HepG2 (cell line): ENCODE data around the gene MNT. TPM values are rescaled to one million over a fixed set of nuclear protein-coding genes. Genes with fewer than 3 reads are reported as not detected.

Experiments
- ARNT2 ChIP-seq: sonication (generic); formaldehyde crosslinking; IDR thresholded peaks from 2 replicates; pipeline ENCODE4 v1.8.0; 2022; ENCODE audit warnings: mild to moderate bottlenecking, low read depth, missing genetic modification reagents, moderate library complexity
- BATF2 ChIP-seq: sonication (generic); formaldehyde crosslinking; IDR thresholded peaks from 2 replicates; pipeline ENCODE4 v1.8.0; 2022; ENCODE audit warnings: mild to moderate bottlenecking, missing genetic modification reagents, moderate library complexity
- CENPX ChIP-seq: sonication (generic); formaldehyde crosslinking; IDR thresholded peaks from 2 replicates; pipeline ENCODE4 v1.9.0; 2021; ENCODE audit warnings: mild to moderate bottlenecking, missing genetic modification reagents, moderate library complexity
- EP300 ChIP-seq, 3 experiments: sonication (generic) in 1 of 3; formaldehyde crosslinking in 1 of 3; IDR thresholded peaks; 2 replicates each; pipeline versions ENCODE4 v1.5.1 to v1.6.1; 2011 to 2020; ENCODE audit warnings: low read depth in 2 of 3, low read length in 2 of 3, borderline replicate concordance in 1 of 3, improper control_type of control experiment in 1 of 3, mild to moderate bottlenecking in 1 of 3, missing genetic modification reagents in 1 of 3, moderate library complexity in 1 of 3
- FOXA1 ChIP-seq, 2 experiments: fragments of 450-650 bp in 1 of 2; sonication (generic) in 1 of 2; formaldehyde crosslinking in 1 of 2; IDR thresholded peaks; 2 replicates each; pipeline versions ENCODE4 v1.4.0 to v1.6.1; 2016 to 2020; ENCODE audit warnings: missing genetic modification reagents in 1 of 2
- HDAC1 ChIP-seq: sonication (generic); formaldehyde crosslinking; IDR thresholded peaks from 2 replicates; pipeline ENCODE4 v1.5.1; 2020; ENCODE audit warnings: mild to moderate bottlenecking, missing genetic modification reagents
- KAT8 ChIP-seq: IDR thresholded peaks from 2 replicates; pipeline ENCODE4 v1.6.1; 2016; ENCODE audit warnings: missing genetic modification reagents, missing compliant biosample characterization
- MEIS2 ChIP-seq: sonication (generic); formaldehyde crosslinking; IDR thresholded peaks from 2 replicates; pipeline ENCODE4 v1.9.0; 2021; ENCODE audit warnings: mild to moderate bottlenecking, missing genetic modification reagents
- MYC ChIP-seq: sonication (generic); formaldehyde crosslinking; IDR thresholded peaks from 2 replicates; pipeline ENCODE4 v1.9.0; 2021; ENCODE audit warnings: missing genetic modification reagents, borderline replicate concordance
- NFIC ChIP-seq: IDR thresholded peaks from 2 replicates; pipeline ENCODE4 v1.6.1; 2012; ENCODE audit warnings: mild to moderate bottlenecking, low read length, inconsistent platforms
- NFKB2 ChIP-seq: sonication (generic); formaldehyde crosslinking; IDR thresholded peaks from 2 replicates; pipeline ENCODE4 v1.4.0; 2020; ENCODE audit warnings: missing genetic modification reagents, borderline replicate concordance
- RARG ChIP-seq: sonication (generic); formaldehyde crosslinking; IDR thresholded peaks from 2 replicates; pipeline ENCODE4 v1.4.0; 2020; ENCODE audit warnings: low read depth, mild to moderate bottlenecking, missing genetic modification reagents
- SMARCE1 ChIP-seq: fragments of 450-650 bp; IDR thresholded peaks from 2 replicates; pipeline ENCODE4 v1.6.1; 2017; ENCODE audit warnings: borderline replicate concordance
- SP2 ChIP-seq: sonication (generic); formaldehyde crosslinking; IDR thresholded peaks from 2 replicates; pipeline ENCODE4 v1.5.1; 2020; ENCODE audit warnings: mild to moderate bottlenecking, missing genetic modification reagents
- SRF ChIP-seq: IDR thresholded peaks from 2 replicates; pipeline ENCODE4 v1.6.1; 2011; ENCODE audit warnings: mild to moderate bottlenecking, low read depth, low read length, moderate library complexity
- UBTF ChIP-seq: sonication (generic); formaldehyde crosslinking; IDR thresholded peaks from 2 replicates; pipeline ENCODE4 v1.4.0; 2020; ENCODE audit warnings: mild to moderate bottlenecking, missing genetic modification reagents
- ZMAT3 ChIP-seq: sonication (generic); formaldehyde crosslinking; conservative IDR thresholded peaks from 2 replicates; pipeline ENCODE4 v1.7.0; 2021; ENCODE audit warnings: missing genetic modification reagents
- ZNF230 ChIP-seq: sonication (generic); formaldehyde crosslinking; IDR thresholded peaks from 2 replicates; pipeline ENCODE4 v1.4.0; 2020; ENCODE audit warnings: mild to moderate bottlenecking, missing genetic modification reagents
- ZNF337 ChIP-seq: sonication (generic); formaldehyde crosslinking; IDR thresholded peaks from 2 replicates; pipeline ENCODE4 v1.5.1; 2020; ENCODE audit warnings: missing genetic modification reagents, low read depth, mild to moderate bottlenecking, borderline replicate concordance
- ZNF343 ChIP-seq: sonication (generic); formaldehyde crosslinking; IDR thresholded peaks from 2 replicates; pipeline ENCODE4 v1.4.0; 2020; ENCODE audit warnings: mild to moderate bottlenecking, missing genetic modification reagents
- ZNF441 ChIP-seq: sonication (generic); formaldehyde crosslinking; IDR thresholded peaks from 2 replicates; pipeline ENCODE4 v1.7.0; 2021; ENCODE audit warnings: missing genetic modification reagents, borderline replicate concordance
- ZNF530 ChIP-seq: sonication (generic); formaldehyde crosslinking; IDR thresholded peaks from 2 replicates; pipeline ENCODE4 v1.5.0; 2020; ENCODE audit warnings: low read depth, mild to moderate bottlenecking, missing genetic modification reagents
- ZNF782 ChIP-seq: sonication (generic); formaldehyde crosslinking; IDR thresholded peaks from 2 replicates; pipeline ENCODE4 v1.4.0; 2020; ENCODE audit warnings: missing genetic modification reagents, mild to moderate bottlenecking, borderline replicate concordance
- polyA plus RNA-seq, 8 experiments: library from polyadenylated mRNA; depleted of rRNA in 3 of 8; stranded (reverse) in 7 of 8; unstranded in 1 of 8; fragments of >200 nt; fragmentation: Illumina TruSeq in 4 of 8; extraction: Trizol in 4 of 8; gene quantifications; 2 replicates each; pipeline versions ENCODE4 v1.2.1 to v1.2.3, GENCODE V29; 2011 to 2016; ENCODE audit warnings: low read depth in 4 of 8, missing spikeins in 1 of 8, mixed read lengths in 1 of 8; ENCODE audit not compliant: insufficient read depth in 1 of 8
- total RNA-seq, 5 experiments: library from RNA; depleted of rRNA; stranded (reverse); fragments of >200 nt; fragmentation: Illumina TruSeq; extraction: Trizol; gene quantifications; 2 replicates each; pipeline ENCODE4 v1.2.3, GENCODE V29; 2016; ENCODE audit warnings: low read depth in 1 of 5
- TF ChIP-seq, protein P1 (sequence below): sonication (generic); formaldehyde crosslinking; IDR thresholded peaks from 2 replicates; pipeline ENCODE4 v1.5.0; 2020; ENCODE audit warnings: mild to moderate bottlenecking, missing genetic modification reagents
- TF ChIP-seq, protein P2 (sequence below): sonication (generic); formaldehyde crosslinking; IDR thresholded peaks from 2 replicates; pipeline ENCODE4 v1.8.1; 2023; ENCODE audit warnings: mild to moderate bottlenecking, missing genetic modification reagents

The MNT gene
- total and polyA plus RNA-seq, 2 of the 13 experiments (the other 11 are each of a cell fraction or from before 2014, with no cell fraction given) = 2.1 to 3.5 TPM

DNA sequence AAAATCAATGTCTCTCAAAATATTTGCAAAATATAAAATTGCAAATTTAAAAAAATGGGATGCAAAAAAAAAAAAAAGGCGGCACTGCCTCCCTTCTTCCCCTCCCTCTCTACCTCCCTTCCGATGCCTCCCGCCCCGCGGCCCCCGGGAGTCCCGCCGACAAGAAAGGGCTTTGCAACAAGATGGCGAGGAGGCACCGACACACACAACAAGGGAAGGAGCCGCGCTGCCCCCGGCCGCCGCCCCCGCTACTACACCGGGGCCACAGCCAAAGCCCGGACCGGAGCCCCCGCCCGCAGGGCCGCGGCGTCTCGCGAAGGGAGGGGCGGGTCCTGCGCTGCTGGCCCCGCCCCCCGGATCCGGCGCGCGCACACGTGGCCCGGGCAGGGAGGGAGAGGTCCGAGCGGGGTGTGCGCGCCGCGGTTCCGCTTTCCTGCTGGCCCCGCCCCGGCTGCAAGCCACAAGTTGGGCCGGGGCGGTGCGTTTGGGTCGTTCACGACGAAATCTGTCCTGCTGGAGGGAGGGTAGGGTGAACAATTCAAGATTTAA is at the start of gene MNT (continued):
- TF ChIP-seq, protein P1, sequence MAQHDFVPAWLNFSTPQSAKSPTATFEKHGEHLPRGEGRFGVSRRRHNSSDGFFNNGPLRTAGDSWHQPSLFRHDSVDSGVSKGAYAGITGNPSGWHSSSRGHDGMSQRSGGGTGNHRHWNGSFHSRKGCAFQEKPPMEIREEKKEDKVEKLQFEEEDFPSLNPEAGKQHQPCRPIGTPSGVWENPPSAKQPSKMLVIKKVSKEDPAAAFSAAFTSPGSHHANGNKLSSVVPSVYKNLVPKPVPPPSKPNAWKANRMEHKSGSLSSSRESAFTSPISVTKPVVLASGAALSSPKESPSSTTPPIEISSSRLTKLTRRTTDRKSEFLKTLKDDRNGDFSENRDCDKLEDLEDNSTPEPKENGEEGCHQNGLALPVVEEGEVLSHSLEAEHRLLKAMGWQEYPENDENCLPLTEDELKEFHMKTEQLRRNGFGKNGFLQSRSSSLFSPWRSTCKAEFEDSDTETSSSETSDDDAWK = no peak
- TF ChIP-seq SMARCE1 (no peak), EP300 (IDR thresholded peaks at IDR 0.05; ENCODE audit: low read depth in 2 of 2, low read length in 2 of 2) (0 out of 4 replicates have a peak, but pooled peaks have one; percentile 0 to 14), EP300 (CRISPR knock-in tag; IDR thresholded peaks at IDR 0.05; ENCODE audit: borderline replicate concordance) (no peak), ZNF230 (CRISPR knock-in tag) (no peak), FOXA1 (IDR thresholded peaks at IDR 0.05) (no peak), FOXA1 (CRISPR knock-in tag; IDR thresholded peaks at IDR 0.05) (0 out of 2 replicates have a peak, but pooled peaks have one; percentile 2), CENPX (CRISPR knock-in tag) (no peak), UBTF (CRISPR knock-in tag) (no peak), KAT8 (CRISPR knock-in tag) (peak; percentile 18; the same call in 1 of the 2 replicates), ZNF441 (CRISPR knock-in tag) (no peak), RARG (CRISPR knock-in tag) (no peak), MEIS2 (CRISPR knock-in tag) (no peak), SRF (peak; percentile 33; the same call in 1 of the 2 replicates), SP2 (CRISPR knock-in tag) (no peak), ZNF782 (CRISPR knock-in tag) (no peak), ZNF343 (CRISPR knock-in tag) (no peak), BATF2 (CRISPR knock-in tag) (no peak), MYC (CRISPR knock-in tag) (peak; percentile 3; the same call in 1 of the 2 replicates), HDAC1 (CRISPR knock-in tag) (peak; percentile 58), ZNF337 (CRISPR knock-in tag) (no peak), NFIC (no peak), NFKB2 (CRISPR knock-in tag) (no peak), ZNF530 (no peak), ARNT2 (no peak), ZMAT3 (CRISPR knock-in tag) (no peak)
- TF ChIP-seq, protein P2, sequence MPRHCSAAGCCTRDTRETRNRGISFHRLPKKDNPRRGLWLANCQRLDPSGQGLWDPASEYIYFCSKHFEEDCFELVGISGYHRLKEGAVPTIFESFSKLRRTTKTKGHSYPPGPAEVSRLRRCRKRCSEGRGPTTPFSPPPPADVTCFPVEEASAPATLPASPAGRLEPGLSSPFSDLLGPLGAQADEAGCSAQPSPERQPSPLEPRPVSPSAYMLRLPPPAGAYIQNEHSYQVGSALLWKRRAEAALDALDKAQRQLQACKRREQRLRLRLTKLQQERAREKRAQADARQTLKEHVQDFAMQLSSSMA (CRISPR knock-in tag) = no peak
